ENCODE results near the gene DCAF15.
"Not testable (repeated sequence)": the region's sequence is repeated elsewhere in the genome, so short reads cannot be mapped to it uniquely, and the experiment has no call there.

Gene DCAF15

GRCh38 chr19:13960863-13961784, 8.8 kb downstream of the DCAF15 start:
- no peak for DNase-seq

GRCh38 chr19:13961826-13962698, 9.8 kb downstream of the DCAF15 start:
- no peak for DNase-seq

DNA sequence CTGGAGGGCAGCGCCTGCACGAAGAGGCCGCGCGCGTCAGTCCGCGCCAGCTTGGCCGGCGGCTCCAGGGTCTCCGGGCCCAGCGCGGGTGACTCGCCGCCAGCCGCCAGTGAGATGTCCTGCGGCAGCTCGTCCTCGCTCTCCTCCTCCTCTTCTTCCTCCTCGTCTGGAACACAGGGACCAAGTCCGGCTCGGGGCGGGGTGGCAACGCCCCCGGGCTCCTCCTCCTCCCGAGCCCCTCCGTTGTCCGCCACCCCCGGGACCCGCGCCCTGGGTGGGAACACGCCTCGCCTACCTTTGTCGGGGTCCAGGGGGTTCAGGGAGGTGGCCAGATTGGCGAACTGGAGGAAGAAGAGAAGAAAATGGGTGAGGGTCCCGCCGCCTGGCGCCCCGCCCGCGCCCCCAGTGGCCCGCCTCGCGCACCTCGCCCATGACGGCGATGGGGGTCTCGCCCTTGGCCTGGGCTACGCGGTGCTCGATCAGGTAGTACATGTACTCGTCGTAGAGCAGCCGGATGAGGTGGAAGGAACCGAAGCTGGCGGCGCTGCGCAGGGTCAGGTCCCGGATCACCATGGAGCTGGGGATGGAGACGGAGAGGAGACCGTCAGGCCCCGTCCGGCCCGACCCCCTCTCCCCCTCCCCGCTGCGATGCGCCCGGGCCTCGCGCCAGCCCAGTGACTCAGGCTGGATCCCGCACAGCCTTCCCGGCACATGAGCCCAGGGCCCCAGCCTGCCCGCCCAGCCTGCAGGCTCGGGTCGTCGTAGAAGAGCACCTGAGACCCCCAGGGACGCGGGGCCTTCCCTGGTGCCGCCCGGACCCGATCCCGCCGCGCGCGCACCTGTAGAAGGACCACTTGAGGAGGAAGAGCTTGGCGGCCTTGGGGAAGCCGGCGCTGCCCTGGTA, 10.6 kb downstream of the DCAF15 start:
- no peak for DNase-seq

- no peak for DNase-seq
Measured at GRCh38 chr19:13963603-13964105, 11.3 kb downstream of the DCAF15 start.

DNA sequence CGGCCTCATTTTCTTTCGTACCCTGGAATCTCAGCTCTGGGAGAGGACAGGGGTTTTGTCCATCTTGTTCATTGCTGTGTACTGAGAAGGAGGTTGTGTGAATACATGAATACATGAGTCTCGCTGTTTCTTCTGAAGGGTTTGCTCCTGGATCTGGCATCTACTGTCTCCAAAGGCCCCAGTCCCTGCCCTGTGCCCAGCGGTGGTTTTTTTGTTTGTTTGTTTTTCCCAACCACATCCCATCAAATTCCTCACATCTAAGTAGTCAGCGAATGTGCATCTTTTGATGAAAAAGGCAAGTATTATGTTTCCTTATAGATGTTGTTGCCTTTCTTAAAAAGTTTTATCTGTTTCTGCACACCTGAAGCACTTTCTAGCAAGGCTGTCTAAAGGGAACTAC, 12.5 kb downstream of the DCAF15 start:
- DNase-seq = no peak

DNA sequence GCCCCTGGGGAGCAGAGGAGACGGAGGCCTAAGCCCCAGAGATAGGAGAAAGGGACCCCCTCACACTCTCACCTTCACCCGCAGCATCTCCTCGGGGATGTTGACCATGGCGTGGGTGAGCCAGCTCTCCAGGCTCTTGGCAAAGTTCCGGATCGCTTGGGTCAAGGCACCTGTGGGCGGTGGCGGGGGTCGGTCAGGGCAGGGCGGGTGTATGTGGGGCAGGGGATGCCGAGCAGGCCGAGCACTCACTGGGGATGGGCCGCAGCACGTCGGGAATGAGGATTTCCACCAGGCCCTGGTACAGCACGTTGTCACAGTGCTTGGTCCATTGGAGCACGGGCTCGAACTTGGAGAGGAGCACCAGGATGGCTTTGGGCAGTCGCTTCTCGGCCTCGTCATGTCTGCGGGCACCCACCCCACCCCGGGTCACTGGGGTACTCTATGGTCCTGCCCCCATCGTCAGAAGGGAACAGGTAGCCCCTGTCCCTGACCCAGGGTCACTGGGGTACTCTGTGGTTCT, 13.1 kb downstream of the DCAF15 start:
- no peak for DNase-seq

- no peak for DNase-seq
Measured at GRCh38 chr19:13965926-13966683, 13.8 kb downstream of the DCAF15 start.

- DNase-seq = no peak
Measured at GRCh38 chr19:13966684-13967128, 14.4 kb downstream of the DCAF15 start.

DNA sequence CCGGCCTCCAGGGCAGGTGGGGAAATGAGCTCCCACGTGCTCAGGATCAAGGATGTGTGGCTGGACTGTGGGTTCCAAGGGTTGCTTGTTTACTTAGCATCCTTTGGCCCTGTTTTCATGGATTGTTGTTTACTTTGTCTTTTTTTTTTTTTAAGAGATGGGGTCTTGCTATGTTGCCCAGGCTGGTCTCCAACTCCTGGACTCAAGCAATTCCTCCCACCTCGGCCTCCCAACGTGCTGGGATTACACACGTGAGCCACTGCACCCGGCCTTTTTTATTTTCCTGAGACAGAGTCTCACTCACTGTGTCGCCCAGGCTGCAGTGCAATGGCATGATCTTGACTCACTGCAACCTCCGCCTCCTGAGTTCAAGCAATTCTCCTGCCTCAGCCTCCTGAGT, 14.9 kb downstream of the DCAF15 start:
- DNase-seq = not testable (repeated sequence)

- no peak for DNase-seq
Measured at GRCh38 chr19:13968383-13968935, 16.1 kb downstream of the DCAF15 start.

GRCh38 chr19:13968999-13969398, 16.7 kb downstream of the DCAF15 start:
- DNase-seq = no peak

DNA sequence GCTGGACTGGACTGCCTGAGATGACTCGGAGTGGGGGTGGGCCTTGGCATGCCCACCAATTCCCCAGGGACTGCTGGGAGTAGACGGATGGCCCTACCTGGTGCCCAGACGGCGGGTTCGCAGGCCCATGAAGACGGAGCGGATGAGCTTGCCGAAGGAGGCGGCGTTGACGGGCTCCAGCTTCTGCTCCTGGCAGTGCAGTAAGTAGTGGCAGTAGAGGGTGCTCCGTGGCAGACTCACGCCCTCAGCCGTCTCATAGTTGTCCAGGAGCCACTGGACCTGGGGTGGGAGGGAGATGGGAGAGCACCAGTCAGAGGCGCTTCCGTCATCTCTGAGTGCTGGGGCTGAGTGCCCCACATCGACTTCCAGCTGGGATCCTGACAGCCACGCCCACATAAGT, 17.6 kb downstream of the DCAF15 start:
- no peak for DNase-seq

- DNase-seq = not testable (repeated sequence)
Measured at GRCh38 chr19:13971868-13972267, 19.6 kb downstream of the DCAF15 start.

DNA sequence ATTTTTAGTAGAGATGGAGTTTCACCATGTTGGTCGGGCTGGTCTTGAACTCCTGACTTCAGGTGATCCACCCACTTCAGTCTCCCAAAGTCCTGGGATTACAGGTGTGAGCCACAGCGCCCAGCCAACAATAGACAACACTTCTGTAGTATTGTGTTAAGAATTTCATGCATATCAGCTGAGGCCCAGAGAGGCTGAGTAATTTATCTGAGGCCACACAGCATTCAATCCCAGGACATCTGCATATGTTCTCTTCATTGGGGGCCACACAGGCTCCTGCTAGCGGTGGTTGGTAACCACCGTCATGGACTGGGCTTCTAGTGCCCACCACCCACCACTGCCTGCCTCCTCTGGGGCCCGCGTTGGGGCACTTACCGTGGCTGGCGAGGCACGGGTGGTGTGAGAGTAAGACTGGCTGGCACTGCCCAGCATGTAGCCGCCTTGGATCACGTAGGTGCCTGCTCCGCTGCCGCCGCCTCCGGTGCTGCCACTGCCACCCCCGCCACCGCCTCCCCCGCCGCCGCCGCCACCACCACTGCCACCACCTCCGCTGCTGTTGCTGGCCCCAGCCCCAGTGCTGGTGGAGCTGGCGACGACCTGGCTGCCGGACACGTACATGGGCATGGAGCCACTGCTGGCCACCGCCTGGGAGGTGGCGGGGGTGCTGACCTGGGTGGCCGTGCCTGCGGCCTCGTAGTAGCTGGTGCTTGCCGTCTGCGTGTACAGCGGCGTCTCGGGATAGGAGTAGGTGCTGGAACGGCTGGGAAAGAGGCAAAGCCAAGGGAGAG, 20.3 kb downstream of the DCAF15 start:
- DNase-seq = no peak

- not testable (repeated sequence) for DNase-seq
Measured at GRCh38 chr19:13973479-13973878, 21.2 kb downstream of the DCAF15 start.

DNA sequence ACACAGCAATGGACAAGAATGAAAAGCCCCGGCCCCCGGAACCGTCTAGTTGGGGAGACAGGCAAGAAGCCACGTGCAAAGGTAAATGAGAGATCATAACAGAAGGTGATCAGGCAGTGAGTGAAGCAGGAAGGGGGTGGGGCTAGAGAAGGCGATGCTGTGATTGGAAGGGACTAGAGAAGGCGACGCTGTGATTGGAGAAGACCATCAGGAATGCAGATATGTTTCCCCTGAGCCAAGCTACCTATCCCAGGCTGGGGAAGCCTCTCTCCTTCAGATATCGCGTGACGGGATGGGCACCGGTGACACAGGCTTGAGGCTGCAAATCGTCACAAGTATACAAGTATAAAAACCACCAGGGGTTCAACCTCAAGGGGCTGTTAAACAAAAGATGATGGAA, 21.8 kb downstream of the DCAF15 start:
- DNase-seq = peak; percentile 99

DNA sequence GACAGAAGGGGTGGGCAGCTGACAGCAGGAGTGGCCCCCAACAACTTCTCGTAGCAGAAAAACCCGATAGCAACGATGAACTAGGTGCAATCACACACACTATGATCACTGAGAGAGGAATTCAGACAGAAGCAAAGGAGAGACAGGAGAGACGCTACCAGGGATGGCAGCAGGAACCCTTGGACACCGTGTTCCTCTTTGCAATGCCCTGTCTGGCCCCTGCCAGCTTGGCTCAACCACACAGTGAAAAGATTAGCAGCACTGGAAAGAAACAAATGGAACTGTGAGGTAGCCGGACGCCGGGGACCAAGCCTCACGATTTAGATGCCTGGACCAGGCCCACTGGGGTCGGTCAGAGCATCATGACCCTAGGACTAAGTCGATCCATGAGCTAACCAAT, 23.6 kb downstream of the DCAF15 start:
- no peak for DNase-seq

GRCh38 chr19:13976446-13976845, 24.1 kb downstream of the DCAF15 start:
- no peak for DNase-seq

GRCh38 chr19:13977803-13978202, 25.5 kb downstream of the DCAF15 start:
- DNase-seq = no peak
